ENCODE data around the gene PSMA1.

Gene PSMA1

GRCh38 chr11:14529951-14530350, 9.8 kb upstream of the PSMA1 start:
- no peak for DNase-seq (ENCODE audit: low read depth in 2 of 2)

DNA sequence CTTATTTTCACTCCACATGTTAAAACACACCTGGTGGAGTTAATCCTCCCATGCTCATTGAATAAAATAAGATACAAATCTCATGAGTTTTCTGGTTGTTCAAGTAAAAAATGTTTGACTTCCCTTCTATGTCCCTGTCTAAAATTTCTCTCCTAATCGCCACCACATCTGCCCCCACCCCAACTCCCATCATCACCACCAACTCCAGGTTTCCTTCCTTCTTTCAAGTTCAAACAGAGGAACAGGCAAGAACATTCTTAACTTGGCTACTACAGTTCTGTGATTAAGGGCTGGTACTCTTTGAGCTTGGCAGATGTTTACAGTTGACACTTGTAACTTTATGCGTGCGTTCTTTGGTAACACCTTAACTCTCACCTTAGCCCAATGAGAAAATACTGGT, 9.1 kb upstream of the PSMA1 start:
- no peak for DNase-seq (ENCODE audit: low read depth in 2 of 2)

DNA sequence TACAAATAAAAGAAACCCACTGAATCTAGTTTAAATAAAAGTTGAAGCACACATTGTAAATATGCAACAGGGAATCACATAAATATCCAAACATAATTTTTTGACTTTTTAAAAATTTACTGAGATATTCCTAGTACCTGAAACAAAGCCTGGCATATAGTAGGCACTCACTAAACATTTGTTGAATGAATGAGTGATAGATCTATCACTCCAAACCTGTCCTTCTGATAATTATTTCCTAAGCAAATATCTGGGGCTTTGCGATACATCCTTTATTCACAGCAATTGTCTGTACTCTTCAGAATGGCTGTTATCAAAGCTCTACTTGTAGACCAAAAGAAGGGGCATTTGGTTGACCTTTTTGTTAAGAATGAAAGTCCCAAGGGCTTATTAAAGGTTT, 2.6 kb upstream of the PSMA1 start:
- DNase-seq (ENCODE audit: low read depth in 2 of 2): no peak

DNA sequence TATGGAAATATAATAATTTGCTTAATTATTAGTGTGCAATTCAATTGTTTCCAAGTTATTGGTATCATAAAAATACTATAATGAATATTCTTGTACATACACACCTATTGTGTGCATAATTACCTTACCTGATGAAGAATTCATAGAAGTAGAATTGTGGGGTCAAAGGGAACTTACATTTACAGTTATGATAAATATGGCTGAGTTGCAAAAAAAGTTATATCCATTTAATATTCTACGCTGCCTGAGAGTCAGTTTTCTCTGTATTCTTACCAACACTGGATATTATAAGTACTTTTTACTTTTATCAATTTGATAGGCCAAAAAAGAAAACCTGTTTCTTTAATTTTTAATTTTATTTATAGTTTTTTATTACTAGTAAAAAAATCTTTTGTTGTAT, 2.1 kb upstream of the PSMA1 start:
- DNase-seq (ENCODE audit: low read depth in 2 of 2): no peak

GRCh38 chr11:14520747-14521151, 563 bp upstream of the PSMA1 start:
- DNase-seq (ENCODE audit: low read depth in 2 of 2): no peak

DNA sequence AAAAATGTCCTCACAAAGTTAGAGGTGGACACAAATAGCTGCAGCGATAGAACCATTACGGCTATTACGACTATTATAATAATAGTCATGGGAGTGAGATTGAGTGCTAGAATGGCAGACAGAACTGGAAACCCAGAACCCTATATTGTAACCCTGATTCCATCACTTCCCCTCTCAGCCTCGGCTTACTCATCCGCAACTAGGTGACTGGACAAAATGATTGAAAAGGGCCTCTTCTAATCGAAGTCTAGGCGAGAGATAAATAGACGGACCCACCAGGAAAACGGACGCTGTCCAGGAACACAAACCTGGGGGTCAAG, 629 bp downstream of the PSMA1 start:
- DNase-seq (ENCODE audit: low read depth in 2 of 2): peak in 1 of 2 experiments; percentile 8

DNA sequence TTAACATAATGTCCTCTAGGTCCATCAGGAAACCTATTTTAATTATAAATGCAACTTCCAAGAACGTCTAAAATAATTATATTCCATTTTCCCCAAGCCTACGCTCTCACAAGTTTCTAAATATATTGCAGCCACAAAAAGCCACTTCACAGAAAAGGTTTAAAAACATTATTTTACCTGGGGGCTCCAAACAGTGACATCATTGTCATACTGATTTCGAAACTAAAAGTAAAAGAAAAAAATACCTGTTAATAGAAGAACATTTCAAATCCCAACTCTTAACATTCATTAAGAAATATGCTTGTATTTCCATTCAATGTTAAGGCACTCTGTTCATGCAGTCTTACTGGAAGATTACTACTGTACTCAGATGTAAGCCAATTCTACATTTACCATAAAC, 1.4 kb downstream of the PSMA1 start:
- no peak for DNase-seq (ENCODE audit: low read depth in 2 of 2)

- DNase-seq (ENCODE audit: low read depth in 2 of 2): no peak
These were observed 6.4 kb downstream of the PSMA1 start for GRCh38 chr11:14513800-14514199.

- DNase-seq (ENCODE audit: low read depth in 2 of 2): no peak
These were observed 13.7 kb downstream of the PSMA1 start for GRCh38 chr11:14506532-14506931.

GRCh38 chr11:14503023-14503422, 17.2 kb downstream of the PSMA1 start:
- no peak for DNase-seq (ENCODE audit: low read depth in 2 of 2)

DNA sequence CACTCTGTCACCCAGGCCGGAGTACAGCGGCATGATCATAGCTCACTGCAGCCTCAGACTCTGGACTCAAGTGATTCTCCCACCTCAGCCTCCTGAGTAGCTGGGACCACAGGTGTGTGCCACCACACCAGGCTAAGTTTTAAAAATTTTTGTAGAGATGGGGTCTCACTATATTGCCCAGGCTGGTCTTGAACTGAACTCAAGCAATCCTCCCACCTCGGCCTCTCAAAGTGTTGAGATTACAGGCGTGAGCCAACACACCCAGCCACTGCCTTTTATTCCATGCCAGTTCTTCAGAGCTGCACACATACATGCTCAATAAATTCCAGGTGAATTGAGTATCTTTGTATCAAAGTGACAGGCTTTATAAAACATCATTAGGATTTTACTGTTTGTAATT, 18.1 kb downstream of the PSMA1 start:
- no peak for DNase-seq (ENCODE audit: low read depth in 2 of 2)

GRCh38 chr11:14500181-14500651, 20.0 kb downstream of the PSMA1 start:
- peak in 1 of 2 experiments; percentile 33 for DNase-seq (ENCODE audit: low read depth in 2 of 2)

DNA sequence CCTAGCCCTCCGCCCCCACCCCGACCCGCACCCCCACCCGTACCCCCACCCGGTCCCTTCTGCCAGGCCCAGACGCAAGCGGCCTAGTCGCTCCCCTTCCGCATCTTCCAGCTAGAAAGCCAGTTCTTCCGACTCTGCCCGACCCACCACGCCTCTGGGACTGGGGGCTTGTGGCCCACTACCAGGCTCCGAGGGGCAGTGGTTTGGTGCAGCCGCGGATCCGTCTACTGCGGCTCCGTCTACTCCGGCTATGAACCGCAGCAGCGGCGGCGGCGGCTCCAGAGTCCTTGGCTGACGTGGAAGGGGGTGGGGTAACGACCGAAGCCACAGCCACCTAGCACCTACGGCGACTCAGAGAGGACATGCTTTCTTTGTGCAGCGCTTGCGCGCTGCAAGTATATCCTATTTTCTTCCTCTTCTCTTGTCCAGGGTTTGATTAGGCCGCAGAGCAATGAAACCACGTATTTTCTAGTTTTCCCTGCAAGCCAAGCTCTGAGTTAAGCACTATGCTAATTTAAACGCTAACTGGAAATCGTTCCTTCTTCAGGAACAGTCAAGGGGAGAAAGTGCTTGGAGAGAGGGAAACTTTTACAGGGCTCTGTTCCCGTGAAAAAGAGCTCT, 20.5 kb downstream of the PSMA1 start, which contains the start of gene COPB1:
COPB1 (minus strand) TSS at position 252 of the 621 bp plus-strand sequence. CDS start 883 bp downstream, outside the sequence.
- DNase-seq (ENCODE audit: low read depth in 2 of 2): peak; percentile 82 to 90

GRCh38 chr11:14499178-14499559, 21.0 kb downstream of the PSMA1 start:
- peak in 1 of 2 experiments; percentile 8 for DNase-seq (ENCODE audit: low read depth in 2 of 2)

DNA sequence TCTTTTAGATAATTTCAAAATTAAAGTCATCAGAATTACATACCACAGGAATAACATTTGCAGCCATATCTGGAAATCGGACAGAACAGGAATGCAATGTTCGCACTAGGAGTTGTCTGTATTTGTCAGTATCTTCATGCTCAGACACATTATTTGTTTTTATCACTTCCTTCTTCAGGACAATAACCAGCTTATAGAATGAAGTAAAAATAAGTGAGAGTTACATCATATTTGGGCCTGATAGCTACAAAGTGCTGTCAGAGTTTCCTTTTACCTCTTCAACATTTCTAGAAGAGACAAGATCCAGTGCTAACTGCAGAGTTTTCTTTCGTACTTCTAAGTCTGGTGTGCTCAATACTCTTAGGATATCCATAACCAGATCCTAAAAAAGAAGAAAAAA, 39.5 kb downstream of the PSMA1 start:
- no peak for DNase-seq (ENCODE audit: low read depth in 2 of 2)

DNA sequence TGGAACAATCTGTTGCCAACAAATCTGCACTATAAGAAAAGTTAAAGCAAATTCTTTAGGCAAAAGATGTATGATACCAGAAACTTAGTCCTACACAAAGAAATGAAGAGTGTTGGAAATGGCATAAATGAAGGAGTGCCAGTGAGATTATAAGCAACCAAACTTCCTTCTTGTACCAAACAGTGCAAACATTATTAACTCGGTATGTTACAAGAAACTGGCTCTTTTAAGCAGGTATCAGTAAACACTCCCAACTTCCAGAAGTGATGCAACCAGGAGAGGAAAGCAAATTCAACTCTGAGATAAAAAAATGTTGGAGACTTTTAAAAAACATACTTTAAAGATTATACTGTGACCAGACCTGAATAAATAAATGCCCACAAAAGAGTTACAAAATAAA, 49.1 kb downstream of the PSMA1 start:
- DNase-seq (ENCODE audit: low read depth in 2 of 2): no peak

DNA sequence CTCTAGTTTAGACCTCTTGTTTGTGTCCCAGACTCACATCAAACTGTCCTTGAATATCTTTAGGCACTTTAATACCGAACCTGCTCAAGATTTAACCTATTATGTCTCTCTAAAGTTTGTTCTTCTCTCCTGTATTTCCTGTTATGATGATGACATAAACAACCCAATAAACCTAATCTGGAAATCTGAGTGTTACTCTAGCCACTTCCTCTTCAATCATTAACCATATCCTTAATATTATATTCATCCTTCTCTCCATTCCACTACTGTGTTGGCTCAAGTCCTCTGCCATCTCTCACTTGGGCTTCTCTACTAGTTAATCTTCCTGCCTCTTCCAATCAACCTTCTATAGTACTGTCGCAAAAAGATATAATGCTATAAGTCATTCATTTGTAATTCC, 56.6 kb downstream of the PSMA1 start:
- DNase-seq (ENCODE audit: low read depth in 2 of 2): no peak

GRCh38 chr11:14460147-14460546, 60.0 kb downstream of the PSMA1 start:
- DNase-seq (ENCODE audit: low read depth in 2 of 2): no peak

DNA sequence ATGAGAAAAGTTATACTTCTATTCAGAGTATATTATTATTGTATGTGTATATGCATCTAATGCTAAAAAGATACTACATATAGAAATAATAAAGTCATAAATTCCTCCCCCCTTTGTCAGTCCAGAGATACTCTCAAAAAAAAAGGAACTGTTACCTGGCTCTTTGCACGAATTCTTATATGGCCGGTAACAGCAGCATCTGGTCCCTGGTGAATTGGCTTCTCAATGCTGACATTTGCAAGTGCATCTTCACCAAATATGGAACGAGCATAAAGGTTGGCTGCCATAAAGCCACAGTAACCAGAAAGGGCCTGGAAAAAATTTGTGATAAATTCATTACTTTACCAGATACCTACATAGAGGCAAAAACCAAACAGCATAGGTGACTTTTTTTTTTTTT, 61.8 kb downstream of the PSMA1 start:
- DNase-seq (ENCODE audit: low read depth in 2 of 2): no peak

- no peak for DNase-seq (ENCODE audit: low read depth in 2 of 2)
These were observed 64.3 kb downstream of the PSMA1 start for GRCh38 chr11:14455648-14456430.

Data from stimulated activated CD4-positive, alpha-beta T cell treated with anti-CD3 and anti-CD28 coated beads, Interleukin-12 subunit alpha, Interleukin-12 subunit beta, amount 100 ng/mL, for 24 hours (primary cell).